ENCODE measurements around the gene IL15. TPM values are rescaled to one million over a fixed set of nuclear protein-coding genes. Genes with fewer than 3 reads are reported as not detected.

IL15 gene
- total RNA-seq, 1 experiment from 2014 or later: 7.1 TPM

GRCh38 chr4:141669501-141669900 lies 33.1 kb downstream of the IL15 start:
- no peak overlapping the region for H3K9ac ChIP-seq (ENCODE audit: low read length)
- no peak overlapping the region for H3K4me2 ChIP-seq (ENCODE audit: low read length)
- DNase-seq: no peak
- H3K36me3 ChIP-seq (ENCODE audit: low read depth, low read length): no peaks in the 10 kb centered on the region
- CTCF ChIA-PET: no interaction called here
- intact Hi-C loops (cut with micrococcal nuclease): no loop called here
- no peak for TF ChIP-seq EZH2 (IDR thresholded peaks at IDR 0.05; ENCODE audit: low read length, unreplicated experiment)
- TF ChIP-seq EZH2phosphoT487 (IDR thresholded peaks at IDR 0.05; ENCODE audit: borderline replicate concordance, low read length): no peak
- TF ChIP-seq CTCF (conservative IDR thresholded peaks at IDR 0.05; ENCODE audit: low read depth, low read length): no peak
- H3F3A ChIP-seq (ENCODE audit: low read length, unreplicated experiment): no peaks in the 10 kb centered on the region
- H3K9me2 ChIP-seq (replicated peaks; ENCODE audit: low read length): no peaks in the 10 kb centered on the region
- no peaks in the 10 kb centered on the region for H3K27me3 ChIP-seq (ENCODE audit: low read length)
- no peaks in the 10 kb centered on the region for H4K20me1 ChIP-seq (ENCODE audit: low read length)
- no peaks in the 10 kb centered on the region for H3K9me3 ChIP-seq (ENCODE audit: low read length)
- POLR2A ChIA-PET (ENCODE audit: unreplicated experiment): no interaction called here
- no peak overlapping the region for H2AFZ ChIP-seq (ENCODE audit: low read length)
- H3K4me3 ChIP-seq (ENCODE audit: low read length): no peak overlapping the region
- H3K79me2 ChIP-seq (ENCODE audit: low read length): no peaks in the 10 kb centered on the region
- no peak for ATAC-seq
- no peak overlapping the region for H3K27ac ChIP-seq (ENCODE audit: low read length)
- no peaks in the 10 kb centered on the region for H3K4me1 ChIP-seq (ENCODE audit: insufficient read depth, low read length)
- BruUV-seq (replicated peaks): no TSS peak

- DNase-seq (no peak), ATAC-seq (no peak)
- TF ChIP-seq EZH2phosphoT487 (IDR thresholded peaks at IDR 0.05; ENCODE audit: borderline replicate concordance, low read length) (no peak), EZH2 (IDR thresholded peaks at IDR 0.05; ENCODE audit: low read length, unreplicated experiment) (no peak), CTCF (conservative IDR thresholded peaks at IDR 0.05; ENCODE audit: low read depth, low read length) (no peak)
- Histone ChIP-seq H2AFZ (ENCODE audit: low read length) (no peak overlapping the region), H3K4me1 (ENCODE audit: insufficient read depth, low read length) (peaks cover 21% of the 10 kb centered on the region), H3K9me2 (replicated peaks; ENCODE audit: low read length) (no peaks in the 10 kb centered on the region), H3K9me3 (ENCODE audit: low read length) (no peaks in the 10 kb centered on the region), H3K79me2 (ENCODE audit: low read length) (no peaks in the 10 kb centered on the region), H4K20me1 (ENCODE audit: low read length) (no peaks in the 10 kb centered on the region), H3K4me2 (ENCODE audit: low read length) (no peak overlapping the region), H3K27ac (ENCODE audit: low read length) (no peak overlapping the region), H3K36me3 (ENCODE audit: low read depth, low read length) (no peaks in the 10 kb centered on the region), H3K9ac (ENCODE audit: low read length) (no peak overlapping the region), H3F3A (ENCODE audit: low read length, unreplicated experiment) (no peaks in the 10 kb centered on the region), H3K4me3 (ENCODE audit: low read length) (no peak overlapping the region), H3K27me3 (ENCODE audit: low read length) (no peaks in the 10 kb centered on the region)
- intact Hi-C loops (cut with micrococcal nuclease): loop anchor here (5.0 kb wide), 1 partner anchor 133 kb away; no protein-coding TSS in a partner anchor
- BruUV-seq (replicated peaks): no TSS peak
- POLR2A ChIA-PET (ENCODE audit: unreplicated experiment): no interaction called here
- CTCF ChIA-PET: no interaction called here
Observed at GRCh38 chr4:141675384-141675783, 39.0 kb downstream of the IL15 start.

- no peaks in the 10 kb centered on the region for H3F3A ChIP-seq (ENCODE audit: low read length, unreplicated experiment)
- H3K4me1 ChIP-seq (ENCODE audit: insufficient read depth, low read length): peaks cover 21% of the 10 kb centered on the region
- DNase-seq: no peak
- BruUV-seq (replicated peaks): no TSS peak
- no peaks in the 10 kb centered on the region for H3K79me2 ChIP-seq (ENCODE audit: low read length)
- no peak overlapping the region for H3K27ac ChIP-seq (ENCODE audit: low read length)
- H3K9me3 ChIP-seq (ENCODE audit: low read length): no peaks in the 10 kb centered on the region
- intact Hi-C loops (cut with micrococcal nuclease): loop anchor here (5.0 kb wide), 1 partner anchor 134 kb away; no protein-coding TSS in a partner anchor
- no peaks in the 10 kb centered on the region for H3K36me3 ChIP-seq (ENCODE audit: low read depth, low read length)
- no peaks in the 10 kb centered on the region for H4K20me1 ChIP-seq (ENCODE audit: low read length)
- H3K27me3 ChIP-seq (ENCODE audit: low read length): no peaks in the 10 kb centered on the region
- H3K4me2 ChIP-seq (ENCODE audit: low read length): no peak overlapping the region
- CTCF ChIA-PET: no interaction called here
- no peak for ATAC-seq
- no peak overlapping the region for H3K4me3 ChIP-seq (ENCODE audit: low read length)
- H3K9ac ChIP-seq (ENCODE audit: low read length): no peak overlapping the region
- POLR2A ChIA-PET (ENCODE audit: unreplicated experiment): no interaction called here
- no peak overlapping the region for H2AFZ ChIP-seq (ENCODE audit: low read length)
- TF ChIP-seq EZH2 (IDR thresholded peaks at IDR 0.05; ENCODE audit: low read length, unreplicated experiment): no peak
- no peak for TF ChIP-seq EZH2phosphoT487 (IDR thresholded peaks at IDR 0.05; ENCODE audit: borderline replicate concordance, low read length)
- no peak for TF ChIP-seq CTCF (conservative IDR thresholded peaks at IDR 0.05; ENCODE audit: low read depth, low read length)
- H3K9me2 ChIP-seq (replicated peaks; ENCODE audit: low read length): no peaks in the 10 kb centered on the region
Observed at GRCh38 chr4:141676087-141676670, 39.8 kb downstream of the IL15 start.
